GM18508 (cell line): ENCODE measurements around the gene CTNND2.

Experiments
- ATAC-seq: cut with Tn5 transposase; IDR thresholded peaks from one replicate; pipeline ENCODE4 v1.9.1; 2021; ENCODE audit warnings: moderate number of reproducible peaks; ENCODE audit not compliant: insufficient read depth, unreplicated experiment

Gene CTNND2

GRCh38 chr5:11230890-11231289 lies 673.4 kb downstream of the CTNND2 start:
- ATAC-seq, result no peak

- no peak for ATAC-seq
Observed at GRCh38 chr5:11227064-11227463, 677.2 kb downstream of the CTNND2 start.

GRCh38 chr5:11224436-11225187 lies 679.6 kb downstream of the CTNND2 start:
- ATAC-seq, result no peak

GRCh38 chr5:11222169-11222568 lies 682.1 kb downstream of the CTNND2 start:
- no peak for ATAC-seq

- no peak for ATAC-seq
Observed at GRCh38 chr5:11214864-11215644, 689.2 kb downstream of the CTNND2 start.

GRCh38 chr5:11212706-11213105 lies 691.5 kb downstream of the CTNND2 start:
- no peak for ATAC-seq

GRCh38 chr5:11197726-11198125 lies 706.5 kb downstream of the CTNND2 start:
- ATAC-seq, result no peak

GRCh38 chr5:11191673-11192072 lies 712.6 kb downstream of the CTNND2 start:
- no peak for ATAC-seq

- no peak for ATAC-seq
Observed at GRCh38 chr5:11182441-11183080, 721.7 kb downstream of the CTNND2 start.

GRCh38 chr5:11181940-11182339 lies 722.3 kb downstream of the CTNND2 start:
- ATAC-seq, result no peak

GRCh38 chr5:11180890-11181289 lies 723.4 kb downstream of the CTNND2 start:
- ATAC-seq, result no peak

GRCh38 chr5:11177999-11178711 lies 726.1 kb downstream of the CTNND2 start:
- ATAC-seq, result no peak

- no peak for ATAC-seq
Observed at GRCh38 chr5:11174591-11174990, 729.7 kb downstream of the CTNND2 start.

- ATAC-seq, result no peak
Observed at GRCh38 chr5:11172484-11172883, 731.8 kb downstream of the CTNND2 start.

- no peak for ATAC-seq
Observed at GRCh38 chr5:11171236-11171635, 733.0 kb downstream of the CTNND2 start.

- ATAC-seq, result no peak
Observed at GRCh38 chr5:11166923-11167322, 737.3 kb downstream of the CTNND2 start.

- ATAC-seq, result no peak
Observed at GRCh38 chr5:11164531-11165294, 739.5 kb downstream of the CTNND2 start.

- ATAC-seq, result no peak
Observed at GRCh38 chr5:11157132-11157531, 747.1 kb downstream of the CTNND2 start.

- ATAC-seq, result no peak
Observed at GRCh38 chr5:11153670-11154382, 750.4 kb downstream of the CTNND2 start.
